GM18526 (cell line): ENCODE results near the gene KLHL6.

Source experiments
- POLR2A ChIP-seq: IDR thresholded peaks from 3 replicates; pipeline ENCODE4 v1.6.1; 2011; ENCODE audit not compliant: insufficient read length; ENCODE audit errors: extremely low read depth

The KLHL6 gene

GRCh38 chr3:183487896-183488295 lies 67.6 kb downstream of the KLHL6 start:
- TF ChIP-seq POLR2A = no peak

GRCh38 chr3:183487016-183487415 lies 68.5 kb downstream of the KLHL6 start:
- TF ChIP-seq POLR2A = no peak

GRCh38 chr3:183486472-183486871 lies 69.0 kb downstream of the KLHL6 start:
- no peak for TF ChIP-seq POLR2A

- TF ChIP-seq POLR2A = no peak
Observed at GRCh38 chr3:183485585-183485984, 69.9 kb downstream of the KLHL6 start.

GRCh38 chr3:183485093-183485492 lies 70.4 kb downstream of the KLHL6 start:
- TF ChIP-seq POLR2A = no peak

GRCh38 chr3:183484431-183485075 lies 71.0 kb downstream of the KLHL6 start:
- TF ChIP-seq POLR2A = no peak

GRCh38 chr3:183481582-183481981 lies 73.9 kb downstream of the KLHL6 start:
- TF ChIP-seq POLR2A = no peak

- TF ChIP-seq POLR2A = no peak
Observed at GRCh38 chr3:183478501-183478900, 77.0 kb downstream of the KLHL6 start.

- no peak for TF ChIP-seq POLR2A
Observed at GRCh38 chr3:183477801-183478456, 77.6 kb downstream of the KLHL6 start.

- TF ChIP-seq POLR2A = no peak
Observed at GRCh38 chr3:183475016-183475763, 80.3 kb downstream of the KLHL6 start.

GRCh38 chr3:183473969-183474368 lies 81.5 kb downstream of the KLHL6 start:
- TF ChIP-seq POLR2A = no peak

GRCh38 chr3:183472155-183472554 lies 83.4 kb downstream of the KLHL6 start:
- TF ChIP-seq POLR2A = no peak

GRCh38 chr3:183468424-183468823 lies 87.1 kb downstream of the KLHL6 start:
- TF ChIP-seq POLR2A = no peak

- TF ChIP-seq POLR2A = no peak
Observed at GRCh38 chr3:183466575-183466974, 88.9 kb downstream of the KLHL6 start.

- TF ChIP-seq POLR2A = no peak
Observed at GRCh38 chr3:183464480-183464879, 91.0 kb downstream of the KLHL6 start.
